HG03378 (cell line): ENCODE measurements around the gene TRIM3.

ENCODE experiments used
- ATAC-seq: cut with Tn5 transposase; IDR thresholded peaks from one replicate; pipeline ENCODE4 v1.9.1; 2021; ENCODE audit warnings: mild to moderate bottlenecking, moderate library complexity; ENCODE audit not compliant: unreplicated experiment

The TRIM3 gene

DNA sequence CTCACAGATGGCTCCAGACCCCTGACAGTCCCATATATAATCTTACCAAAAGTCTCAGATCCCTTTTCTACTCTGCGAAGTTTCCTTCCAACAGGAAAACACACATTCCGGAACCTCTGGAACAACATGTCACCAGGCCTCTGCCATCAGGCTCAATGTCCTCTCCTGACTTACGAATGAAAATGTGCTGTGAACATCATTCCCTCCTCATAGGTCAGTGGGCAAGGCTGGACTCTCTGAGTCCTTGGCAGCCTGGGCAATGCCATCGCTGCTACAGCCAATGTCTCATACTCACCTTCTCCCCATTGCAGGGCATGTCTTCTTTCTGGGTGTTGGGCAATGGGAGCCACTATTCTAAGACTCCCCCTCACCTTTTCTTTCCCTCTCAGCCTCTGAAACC lies 31.3 kb downstream of the TRIM3 start:
- no peak for ATAC-seq

DNA sequence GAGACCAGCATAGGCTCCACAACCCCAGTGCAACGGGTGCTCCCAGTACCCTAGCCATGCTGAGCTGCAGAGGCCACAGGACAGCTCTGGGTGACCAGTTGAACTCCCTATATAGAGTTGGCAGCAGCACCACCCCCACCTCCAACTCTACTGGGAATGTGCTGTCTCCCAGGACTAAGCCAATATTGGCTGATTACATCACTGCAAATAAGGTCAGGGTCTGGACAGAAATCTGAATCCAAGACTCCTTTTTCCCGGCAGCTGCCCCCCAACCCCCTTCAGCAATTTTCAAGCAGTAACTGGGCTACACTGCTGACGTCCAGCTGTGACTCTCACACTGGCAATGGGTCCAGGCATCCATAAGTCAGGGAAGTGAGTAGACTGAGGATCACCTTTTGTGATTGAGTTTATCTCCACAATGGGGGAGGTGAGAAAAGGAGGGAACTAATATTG lies 32.8 kb downstream of the TRIM3 start, which contains the start of gene HPX:
Gene HPX, minus strand, starts transcription at position 82 of the 453 bp plus-strand sequence. Its CDS starts 24 bp downstream, at position 58.
- ATAC-seq, result no peak

DNA sequence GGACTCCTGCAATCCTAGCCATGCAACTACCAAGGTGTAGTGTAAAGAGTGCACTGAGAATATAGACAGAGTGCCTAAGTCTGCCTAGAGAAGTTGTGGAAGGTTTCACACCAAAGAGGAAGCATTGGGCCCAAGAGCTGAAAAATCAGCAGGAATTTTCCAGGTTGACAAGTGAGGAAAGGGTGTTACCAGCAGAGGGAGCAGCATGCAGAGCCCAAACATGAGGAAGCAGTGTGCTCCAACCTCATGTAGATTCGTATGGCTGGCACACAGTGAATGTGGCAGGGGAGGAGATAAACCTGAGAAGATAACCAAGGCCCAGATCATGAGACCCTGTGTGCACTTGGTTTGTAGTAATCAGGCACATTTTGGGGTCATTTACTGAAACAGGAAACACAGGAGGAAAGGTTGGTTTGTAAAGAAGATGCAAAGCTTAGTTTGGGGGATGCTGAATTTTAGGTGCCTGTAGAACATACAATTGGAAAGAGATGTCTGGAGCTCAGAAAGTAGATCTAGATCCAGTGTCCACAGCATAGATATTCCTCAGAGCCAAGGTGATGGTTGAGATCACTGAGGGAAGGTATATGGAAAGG lies 34.7 kb downstream of the TRIM3 start:
- ATAC-seq, result no peak

DNA sequence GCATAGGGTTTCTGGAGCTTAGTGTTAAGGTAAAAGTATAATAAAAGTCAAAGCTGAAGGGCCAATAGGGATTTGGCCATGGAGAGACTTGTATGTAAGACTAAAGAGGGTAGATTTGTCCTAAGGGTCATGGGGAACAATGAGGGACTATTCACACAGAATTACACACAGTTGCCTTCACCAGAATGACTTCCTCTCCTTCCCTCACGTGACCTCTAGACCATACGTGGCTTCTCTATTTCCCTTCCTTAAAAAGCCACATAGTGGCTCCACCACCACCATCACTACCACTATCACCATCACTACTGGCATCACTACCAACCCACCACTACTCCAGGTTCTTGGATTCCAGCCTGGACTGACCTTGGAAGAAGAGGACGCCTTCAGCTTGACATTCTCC lies 35.7 kb downstream of the TRIM3 start:
- no peak for ATAC-seq

DNA sequence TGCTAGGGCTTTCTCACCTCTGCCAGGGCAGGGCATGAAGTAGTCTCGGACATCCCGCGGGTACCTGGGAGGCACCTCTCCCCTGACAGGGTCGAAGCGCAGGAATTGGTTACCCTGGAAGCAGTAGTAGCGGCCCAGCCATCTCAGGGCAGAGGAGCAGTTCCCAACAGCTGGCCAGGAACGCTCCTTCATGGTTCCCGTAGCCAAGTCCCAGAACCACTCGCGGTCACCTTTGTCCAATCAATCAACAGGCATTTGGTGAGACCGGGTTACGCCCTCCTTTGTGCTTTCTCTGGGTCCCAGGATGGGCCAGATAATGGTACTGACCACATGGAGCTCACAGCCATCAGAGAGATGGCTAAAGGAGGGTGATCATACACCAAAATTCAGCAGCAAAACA lies 36.3 kb downstream of the TRIM3 start:
- no peak for ATAC-seq

DNA sequence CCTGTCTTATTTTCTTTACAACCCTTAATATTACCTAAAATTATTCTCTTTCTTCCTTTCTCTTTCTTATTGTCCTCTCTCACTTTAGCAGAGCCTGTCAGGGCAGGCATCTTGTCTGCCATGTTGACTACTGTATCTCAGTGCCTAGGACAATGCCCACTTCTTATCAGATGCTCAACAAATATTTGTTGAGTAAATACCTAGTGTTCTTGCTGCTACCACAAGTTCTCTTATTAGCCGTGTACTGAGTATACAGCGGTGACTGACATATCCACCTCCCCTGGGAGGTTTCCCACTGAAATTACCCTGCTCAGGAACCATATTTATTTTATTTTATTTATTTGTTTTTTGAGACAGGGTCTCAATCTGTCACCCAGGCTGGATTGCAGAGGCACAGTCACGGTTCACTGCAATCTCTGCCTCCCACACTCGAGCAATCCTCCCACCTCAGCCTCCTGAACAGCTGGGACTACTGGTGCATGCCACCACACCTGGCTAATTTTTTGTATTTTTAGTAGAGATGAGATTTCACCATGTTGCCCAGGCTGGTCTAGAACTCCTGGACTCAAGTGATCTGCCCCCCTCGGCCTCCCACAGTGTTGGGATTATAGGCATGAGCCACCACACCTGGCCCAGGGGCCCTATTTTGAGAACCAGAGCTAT lies 39.6 kb downstream of the TRIM3 start:
- no peak for ATAC-seq

DNA sequence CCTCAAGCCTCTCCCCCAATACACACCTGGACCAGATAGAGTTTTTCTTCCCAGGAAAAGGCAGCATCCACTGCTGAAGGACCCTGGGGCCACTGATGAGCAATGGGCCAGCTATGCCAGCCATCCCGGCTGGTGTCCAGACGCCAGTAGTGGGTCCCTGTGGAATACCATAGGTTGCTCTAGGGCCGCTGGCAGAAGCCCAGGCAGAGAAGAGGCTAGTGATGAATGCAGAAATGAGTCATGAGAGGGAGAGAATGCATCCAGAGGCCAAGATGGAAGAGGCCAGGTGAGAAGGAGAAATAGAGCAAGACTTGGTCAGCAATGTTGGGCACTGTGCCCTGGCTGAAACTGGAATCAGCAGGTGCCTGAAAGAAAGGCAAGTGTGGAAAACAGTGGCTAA lies 41.9 kb downstream of the TRIM3 start:
- ATAC-seq, result no peak

DNA sequence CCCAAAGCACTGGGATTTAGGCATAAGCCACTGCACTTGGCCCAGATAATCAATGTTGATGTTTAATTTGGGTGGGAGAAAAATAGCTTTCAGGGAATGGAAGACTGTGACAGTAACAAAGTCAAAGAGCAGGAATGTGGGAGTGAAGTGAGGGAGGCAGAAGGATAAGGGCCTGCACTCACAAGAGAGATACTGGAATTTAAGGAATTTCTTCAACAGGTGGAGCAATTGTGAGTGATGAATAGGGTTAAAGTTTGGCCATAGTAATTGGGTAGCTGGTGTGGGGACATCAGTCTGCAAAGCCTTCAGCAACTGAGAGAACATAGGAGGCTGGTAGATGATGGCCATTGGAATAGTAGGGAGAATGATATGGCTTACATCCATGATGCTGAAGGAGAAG lies 46.2 kb downstream of the TRIM3 start:
- ATAC-seq, result no peak

DNA sequence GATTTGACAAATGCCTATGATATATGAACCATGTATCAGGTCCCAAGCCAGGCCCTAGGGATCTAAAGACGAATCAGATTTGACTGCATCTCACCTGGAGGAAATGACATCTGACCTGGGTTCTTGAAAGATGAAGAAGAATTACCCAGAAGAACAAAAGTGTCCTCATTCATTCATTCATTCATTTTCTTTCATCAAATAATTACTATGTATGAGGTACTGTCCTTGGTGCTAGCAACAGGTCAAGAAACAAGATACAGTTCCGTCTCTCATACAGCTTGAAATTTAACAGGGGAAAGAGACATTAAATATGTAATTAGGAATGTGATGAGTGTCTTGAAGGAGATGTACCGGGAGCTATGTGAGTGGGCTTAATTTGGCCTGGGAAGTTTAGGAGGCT lies 53.1 kb downstream of the TRIM3 start:
- ATAC-seq, result no peak

DNA sequence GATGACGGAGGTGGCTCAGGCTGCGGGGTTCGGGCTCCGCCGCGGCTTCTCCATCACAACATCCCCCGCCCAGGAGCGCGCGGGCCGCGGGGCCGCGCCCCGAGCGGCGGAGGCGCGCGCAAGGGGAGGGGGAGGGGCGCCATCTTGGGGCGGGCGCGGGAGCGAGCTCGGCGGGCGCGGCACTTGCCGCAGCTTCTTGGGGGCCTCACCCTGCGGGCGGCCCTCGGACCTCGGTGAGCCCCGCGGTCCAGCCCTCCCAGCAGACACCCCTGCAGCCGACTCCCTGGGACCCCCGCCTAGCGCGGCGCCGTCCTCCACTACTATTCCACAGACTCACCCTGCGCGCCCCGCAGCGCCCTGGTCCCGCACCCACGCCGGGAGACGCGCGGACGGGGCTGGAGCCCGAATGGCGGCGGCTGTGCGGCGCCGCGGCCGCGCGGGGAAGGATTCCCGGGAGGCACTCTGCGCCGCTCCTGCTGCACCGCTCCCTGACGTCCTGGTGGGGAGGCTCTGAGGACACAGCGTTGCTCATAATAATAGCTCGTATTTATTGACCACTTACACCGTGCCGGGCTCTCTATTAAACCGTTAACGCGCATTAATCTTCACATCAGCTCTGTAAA lies 54.6 kb downstream of the TRIM3 start, which contains the start of gene APBB1:
Gene APBB1, minus strand, starts transcription at position 86 of the 623 bp plus-strand sequence. CDS start 7,747 bp downstream, outside the sequence.
- no peak for ATAC-seq

DNA sequence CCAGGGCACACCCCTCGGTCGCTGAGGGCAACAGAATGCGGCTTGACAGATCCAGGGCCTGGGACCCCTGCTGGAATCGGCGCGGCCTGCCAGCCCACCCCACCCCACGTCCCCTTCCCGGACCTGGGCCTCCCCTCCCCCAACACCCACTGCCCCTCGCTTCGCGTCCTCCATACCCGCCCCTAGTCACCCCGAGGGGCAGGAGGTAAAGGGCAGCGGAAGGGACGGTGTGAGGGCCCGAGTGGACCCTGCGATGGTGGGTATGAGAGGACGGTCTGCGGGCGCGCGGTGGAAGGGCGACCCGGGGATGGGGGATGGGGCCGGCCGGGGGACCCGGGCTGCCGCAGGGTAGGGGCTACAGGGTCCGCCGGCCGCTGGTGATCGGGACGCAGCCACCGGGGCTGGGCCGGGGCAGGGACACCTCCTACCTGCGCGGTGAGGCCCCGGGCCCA lies 55.2 kb downstream of the TRIM3 start:
- no peak for ATAC-seq

DNA sequence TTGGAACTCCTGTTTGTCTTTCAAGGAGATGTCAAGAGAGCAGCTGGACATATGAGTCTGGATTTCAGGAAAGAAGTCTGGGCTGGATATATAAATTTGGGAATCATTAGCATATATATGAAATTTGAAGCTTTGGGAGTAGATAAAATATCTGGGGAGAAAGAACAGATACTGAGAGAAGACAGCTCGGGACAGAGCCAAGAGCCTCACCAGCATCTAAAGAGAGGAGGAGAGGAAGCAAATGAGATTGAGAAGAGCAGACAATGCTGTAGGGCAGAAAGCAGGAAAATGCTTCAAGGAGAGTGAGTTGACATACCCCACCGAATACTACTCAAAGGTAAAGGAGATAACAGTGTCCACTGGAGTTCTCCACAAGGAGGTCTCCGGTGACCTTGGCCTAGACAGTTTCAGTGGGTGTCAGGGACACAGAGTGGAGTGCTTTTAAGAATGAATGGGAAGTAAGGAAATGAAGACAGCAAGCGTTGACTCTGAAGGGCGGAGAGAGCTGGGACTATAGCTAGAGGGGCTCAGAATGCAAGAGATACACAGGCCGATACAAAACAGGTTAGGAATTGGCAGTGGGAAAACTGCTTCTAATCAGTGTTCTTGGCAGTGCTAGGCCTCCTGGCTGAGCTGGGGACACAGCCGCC lies 55.7 kb downstream of the TRIM3 start:
- ATAC-seq, result no peak

DNA sequence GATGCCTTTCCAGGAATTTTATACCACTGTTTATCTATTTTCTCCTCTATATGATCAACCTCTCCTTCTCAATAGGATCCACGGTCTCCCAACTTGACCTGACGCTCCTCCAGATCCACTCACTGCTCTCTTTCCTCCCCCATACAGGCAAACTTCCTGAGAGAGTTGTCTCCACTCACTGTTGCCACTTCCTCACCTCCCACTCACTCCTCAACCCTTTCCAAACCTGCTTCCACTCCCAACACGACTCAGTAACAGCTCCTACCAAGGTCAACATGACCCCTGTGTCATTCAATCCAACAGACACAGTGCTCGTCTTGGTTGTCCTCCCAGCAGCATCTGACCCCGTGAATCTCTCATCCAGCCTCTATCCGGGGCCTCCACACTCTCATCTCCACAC lies 57.9 kb downstream of the TRIM3 start:
- no peak for ATAC-seq

DNA sequence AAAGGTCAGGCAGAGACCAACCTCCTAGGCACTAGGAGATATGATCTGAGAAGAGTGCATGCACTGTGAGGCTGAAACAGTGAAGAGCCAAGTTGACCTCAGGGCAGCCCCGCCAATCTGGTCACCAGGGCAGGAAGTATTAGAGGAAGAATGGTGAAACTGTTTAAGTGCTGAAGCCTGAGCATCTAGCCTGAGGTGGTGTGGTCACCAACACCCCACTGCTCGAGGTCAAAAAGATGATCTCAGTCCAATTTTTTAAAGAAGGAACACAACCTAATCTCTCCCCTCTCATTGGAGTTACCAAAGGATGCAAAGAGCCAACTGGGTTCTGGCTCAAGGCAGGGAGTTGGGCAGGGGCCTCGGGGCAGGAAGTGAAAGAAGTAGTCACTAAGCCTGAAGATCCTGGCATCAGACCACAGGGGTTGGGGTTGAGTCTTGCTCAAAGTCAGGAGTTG lies 58.8 kb downstream of the TRIM3 start:
- peak; percentile 41 for ATAC-seq

DNA sequence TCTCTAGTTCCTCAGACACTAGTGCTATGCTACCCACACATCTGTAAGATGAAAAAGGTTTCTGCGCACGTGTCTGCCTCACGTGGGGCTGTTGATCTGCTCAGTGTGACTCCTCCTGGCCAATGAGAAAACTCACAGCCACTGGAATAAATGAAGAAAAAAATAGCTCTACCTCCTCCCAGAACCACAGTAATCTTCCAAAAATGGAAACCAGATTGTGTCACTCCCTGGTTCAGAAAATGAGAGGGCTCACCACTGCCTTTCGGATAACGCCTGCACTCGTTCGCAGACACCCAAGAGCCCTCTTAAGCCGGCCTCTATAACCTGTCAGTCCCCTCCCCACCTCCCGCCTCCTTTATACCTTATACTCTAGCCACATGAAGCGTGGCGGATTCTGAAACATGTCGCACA lies 59.9 kb downstream of the TRIM3 start:
- no peak for ATAC-seq

DNA sequence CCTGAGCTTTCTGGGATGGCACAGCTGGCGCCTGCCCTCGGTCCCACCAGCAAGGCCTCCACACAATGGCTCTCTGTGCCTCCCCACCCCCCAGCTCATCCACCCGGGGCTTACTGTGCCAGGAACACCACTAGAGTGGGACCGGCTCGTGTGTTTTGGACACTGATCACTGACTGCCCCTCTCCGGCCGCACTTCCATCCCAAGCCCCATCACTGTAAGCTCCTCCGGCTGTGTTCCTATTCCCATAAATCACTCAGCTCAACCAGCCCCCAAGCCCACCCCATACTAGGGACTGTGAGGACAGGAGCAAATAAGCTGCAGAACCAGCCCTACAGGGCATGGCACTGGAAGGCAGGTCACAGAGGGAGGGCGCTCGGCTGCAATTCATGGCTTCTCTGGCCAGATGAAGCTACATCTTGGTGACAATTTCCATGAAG lies 62.1 kb downstream of the TRIM3 start:
- no peak for ATAC-seq

DNA sequence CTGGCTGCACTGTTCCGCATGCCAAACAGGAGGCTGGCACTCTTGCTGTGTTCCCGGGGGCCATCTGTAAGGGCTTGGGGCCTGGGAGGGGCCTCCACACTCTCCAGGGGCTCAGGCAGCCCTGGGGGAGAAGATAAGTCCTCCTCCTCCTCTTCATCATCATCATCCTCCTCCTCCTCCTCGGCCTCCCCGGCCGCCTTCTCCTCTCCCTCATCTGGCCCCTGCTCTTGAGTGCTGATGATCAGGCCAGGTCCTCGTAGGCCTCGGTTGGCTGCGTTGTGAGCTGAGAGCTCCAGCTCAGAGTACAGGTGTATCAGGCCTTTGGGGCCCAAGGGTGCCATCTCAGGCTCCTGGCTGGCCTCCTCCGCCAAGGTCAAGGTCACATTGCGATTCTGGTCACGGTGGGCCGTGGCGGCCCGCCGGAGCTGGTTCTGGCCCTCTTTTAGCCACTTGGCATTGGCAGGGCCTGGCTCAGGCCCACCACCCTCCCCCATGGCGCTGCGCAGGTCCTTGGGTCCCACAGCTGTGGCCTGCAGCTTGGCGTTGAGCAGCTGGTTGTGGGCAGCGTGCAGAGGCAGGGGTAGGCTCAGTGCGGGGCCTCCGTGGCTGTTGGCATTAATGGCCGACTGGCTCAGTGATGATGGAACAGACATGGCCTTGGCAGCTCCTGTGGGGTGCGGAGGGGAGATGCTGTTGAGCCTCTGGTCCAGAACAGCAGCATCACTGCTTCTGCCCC lies 62.9 kb downstream of the TRIM3 start:
- no peak for ATAC-seq

DNA sequence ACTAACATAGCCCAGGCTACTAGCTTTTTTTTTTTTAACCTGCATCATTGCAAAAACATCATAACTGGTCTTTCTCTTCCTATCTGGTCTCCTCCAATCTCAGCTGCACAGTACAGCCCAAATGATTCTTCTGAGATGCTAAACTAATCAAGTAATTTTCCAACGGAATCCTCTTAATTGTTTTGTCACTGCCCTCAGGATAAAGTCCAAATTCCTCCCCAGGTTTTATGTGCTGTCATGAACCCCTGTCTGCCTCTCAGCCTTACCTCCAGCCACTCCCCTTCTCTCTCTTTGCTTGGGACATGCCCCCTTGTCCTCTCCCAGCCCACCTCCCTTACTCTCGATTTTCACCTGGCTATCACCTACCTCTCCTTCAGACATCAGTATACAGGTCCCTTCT lies 67.4 kb downstream of the TRIM3 start:
- ATAC-seq, result no peak

DNA sequence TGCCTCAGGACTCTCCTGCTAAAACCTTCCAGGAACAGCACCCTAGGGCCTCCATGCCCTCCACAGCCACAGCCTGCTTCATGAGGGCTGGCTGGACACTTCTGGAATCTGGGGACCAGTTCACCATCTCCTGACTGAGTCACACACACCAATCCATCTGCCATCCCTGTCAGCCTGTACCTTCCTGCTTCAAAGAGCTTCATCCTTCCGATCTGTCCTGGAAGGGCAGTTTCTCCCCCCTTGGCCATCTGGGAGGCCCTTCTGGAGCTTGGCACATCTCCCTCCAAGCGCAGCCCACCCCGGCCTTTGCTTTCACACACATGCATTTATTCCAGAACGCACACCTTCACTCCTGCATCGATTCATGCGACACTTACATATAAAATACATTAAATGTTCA lies 67.9 kb downstream of the TRIM3 start:
- ATAC-seq, result no peak

DNA sequence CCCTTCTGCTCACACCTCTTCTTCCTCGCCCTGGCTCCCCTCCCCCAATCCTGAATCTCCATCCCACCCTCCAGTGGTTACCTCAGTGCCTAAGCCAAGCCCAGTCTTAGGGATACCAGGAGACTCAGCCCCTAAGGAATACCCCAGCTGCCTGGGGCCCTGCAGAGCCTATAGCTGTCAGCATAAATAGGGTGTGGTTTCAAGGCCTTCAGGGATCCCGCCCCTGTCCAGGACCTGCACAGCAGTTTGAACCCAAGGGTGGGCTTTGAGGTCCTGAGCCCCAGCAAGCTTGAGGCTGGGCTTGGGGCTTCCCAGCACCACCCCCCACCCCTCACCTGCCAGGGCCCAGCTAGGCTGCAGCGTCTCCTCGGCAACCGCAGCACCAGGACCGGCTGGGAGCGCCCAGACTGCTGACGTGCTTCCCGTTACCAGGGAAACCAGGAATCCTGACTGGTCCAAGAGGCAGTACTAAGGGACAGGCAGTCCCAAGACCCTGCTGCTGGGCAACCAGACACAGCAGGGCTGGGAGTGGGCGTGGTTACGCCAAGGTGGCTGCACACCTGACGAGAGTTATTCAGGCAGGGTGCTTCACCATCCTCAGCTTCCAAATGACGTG lies 68.6 kb downstream of the TRIM3 start:
- ATAC-seq, result no peak
